ENCODE results near the gene GPR68. TPM values are rescaled to one million over a fixed set of nuclear protein-coding genes. Genes with fewer than 3 reads are reported as not detected.

GPR68 gene
- total and polyA plus RNA-seq, 4 donors = 2.3 to 7.6 (median 2.8) TPM

DNA sequence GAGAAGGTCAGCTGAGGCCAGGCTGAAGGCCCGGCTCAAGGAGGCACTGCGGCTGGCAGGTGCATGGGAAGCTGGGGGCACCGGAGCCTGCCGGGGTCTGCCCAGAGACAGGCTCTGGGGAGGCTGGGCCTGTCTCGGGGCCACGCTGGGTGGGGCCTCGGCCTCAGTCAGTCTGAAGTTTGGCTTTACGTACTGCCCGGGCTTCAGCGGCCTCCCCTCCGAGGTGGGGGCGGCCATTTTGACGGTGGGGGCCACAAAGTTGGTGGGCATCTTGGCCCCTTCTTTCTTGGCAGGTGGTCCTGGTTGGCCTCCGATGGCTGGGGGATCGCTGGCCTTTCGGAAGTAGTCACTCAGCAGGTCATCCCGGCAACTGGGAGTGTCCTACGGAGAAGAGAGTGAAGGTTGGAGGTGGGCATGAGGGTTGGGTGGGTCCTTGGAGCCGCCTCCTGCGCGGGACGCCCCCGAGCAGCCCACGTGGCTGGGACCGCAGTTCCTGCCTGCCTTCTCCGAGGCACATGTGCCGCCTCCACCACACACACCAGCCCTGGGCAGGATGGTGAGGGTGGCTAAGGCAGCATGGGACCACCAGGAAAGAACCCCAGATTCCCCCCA is 28.9 kb upstream of the GPR68 start:
- Histone ChIP-seq H3K4me3 (no peak overlapping the region), H3K27ac (ENCODE audit: low read depth in 1 of 2, low read length in 1 of 2) (peak overlapping the region in 1 of 2 donors; percentile 16), H3K9ac (ENCODE audit: insufficient read depth in 1 of 2, low read length in 2 of 2) (no peak overlapping the region), H3K4me1 (ENCODE audit: control insufficient read depth in 5 of 5, insufficient read depth in 5 of 5, low read length in 5 of 5) (peaks cover 0 to 21% (median 6%) of the 10 kb centered on the region in 5 donors), H3K36me3 (ENCODE audit: control insufficient read depth in 4 of 4, insufficient read depth in 4 of 4, low read length in 4 of 4) (peaks cover 0 to 26% (median 0%) of the 10 kb centered on the region in 4 donors), H3K9me3 (ENCODE audit: control insufficient read depth in 4 of 4, insufficient read depth in 3 of 4, low read length in 3 of 4) (no peaks in the 10 kb centered on the region), H3K27me3 (ENCODE audit: control insufficient read depth in 3 of 3, insufficient read depth in 3 of 3, low read length in 2 of 3) (no peaks in the 10 kb centered on the region)
- no peak for ATAC-seq (ENCODE audit: insufficient read depth, low FRiP score)
- 95 to 96% methylated on average over 26 to 27 of the region's 27 CpGs for WGBS, 2 donors
- no peak for TF ChIP-seq CTCF (IDR thresholded peaks at IDR 0.05; ENCODE audit: control extremely low read depth, extremely low read depth)
- no peak for DNase-seq

- DNase-seq (no peak), ATAC-seq (ENCODE audit: insufficient read depth, low FRiP score) (no peak)
- 91 to 97% methylated on average over 43 of the region's 43 CpGs for WGBS, 2 donors
- Histone ChIP-seq H3K27ac (ENCODE audit: low read depth in 1 of 2, low read length in 1 of 2) (no peak overlapping the region), H3K4me3 (no peak overlapping the region), H3K4me1 (ENCODE audit: control insufficient read depth in 5 of 5, insufficient read depth in 5 of 5, low read length in 5 of 5) (peaks cover 0 to 21% (median 6%) of the 10 kb centered on the region in 5 donors), H3K36me3 (ENCODE audit: control insufficient read depth in 4 of 4, insufficient read depth in 4 of 4, low read length in 4 of 4) (peaks cover 0 to 21% (median 0%) of the 10 kb centered on the region in 4 donors), H3K27me3 (ENCODE audit: control insufficient read depth in 3 of 3, insufficient read depth in 3 of 3, low read length in 2 of 3) (no peaks in the 10 kb centered on the region), H3K9ac (ENCODE audit: insufficient read depth in 1 of 2, low read length in 2 of 2) (no peak overlapping the region), H3K9me3 (ENCODE audit: control insufficient read depth in 4 of 4, insufficient read depth in 3 of 4, low read length in 3 of 4) (no peaks in the 10 kb centered on the region)
- TF ChIP-seq CTCF (IDR thresholded peaks at IDR 0.05; ENCODE audit: control extremely low read depth, extremely low read depth) = no peak
These were observed 28.1 kb upstream of the GPR68 start for GRCh38 chr14:91272341-91273272.

DNA sequence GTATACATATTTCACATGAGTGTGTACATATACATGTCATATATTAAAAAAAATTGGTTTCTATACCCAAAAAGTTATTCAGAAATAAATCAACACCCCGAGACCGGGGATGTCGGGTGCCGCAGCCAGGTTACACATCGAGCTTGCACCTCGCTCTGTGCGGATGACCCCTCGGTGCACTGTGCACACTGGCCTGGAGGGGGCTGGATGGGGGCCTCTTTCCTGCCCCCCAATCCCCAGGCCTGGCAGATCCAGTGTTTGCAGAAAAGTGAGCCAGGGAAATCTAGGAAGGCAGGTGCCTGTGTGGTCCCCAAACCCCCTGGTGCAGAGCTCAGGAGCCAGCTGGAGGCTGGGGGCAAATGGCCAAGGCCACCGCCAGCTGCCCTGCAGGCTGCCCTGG is 27.1 kb upstream of the GPR68 start:
- peaks cover 0 to 21% (median 6%) of the 10 kb centered on the region in 5 donors for H3K4me1 ChIP-seq (ENCODE audit: control insufficient read depth in 5 of 5, insufficient read depth in 5 of 5, low read length in 5 of 5)
- no peaks in the 10 kb centered on the region for H3K27me3 ChIP-seq (ENCODE audit: control insufficient read depth in 3 of 3, insufficient read depth in 3 of 3, low read length in 2 of 3)
- H3K36me3 ChIP-seq (ENCODE audit: control insufficient read depth in 4 of 4, insufficient read depth in 4 of 4, low read length in 4 of 4) = peaks cover 0 to 15% (median 0%) of the 10 kb centered on the region in 4 donors
- H3K27ac ChIP-seq (ENCODE audit: low read depth in 1 of 2, low read length in 1 of 2) = no peak overlapping the region
- TF ChIP-seq CTCF (IDR thresholded peaks at IDR 0.05; ENCODE audit: control extremely low read depth, extremely low read depth) = no peak
- no peaks in the 10 kb centered on the region for H3K9me3 ChIP-seq (ENCODE audit: control insufficient read depth in 4 of 4, insufficient read depth in 3 of 4, low read length in 3 of 4)
- no peak for ATAC-seq (ENCODE audit: insufficient read depth, low FRiP score)
- H3K9ac ChIP-seq (ENCODE audit: insufficient read depth in 1 of 2, low read length in 2 of 2) = no peak overlapping the region
- WGBS, 2 donors = 95 to 96% methylated on average over 9 of the region's 9 CpGs
- no peak for DNase-seq
- no peak overlapping the region for H3K4me3 ChIP-seq

All from lung (tissue), 12 donors.